ENCODE results near the gene PRPS2. TPM values are rescaled to one million over a fixed set of nuclear protein-coding genes. Genes with fewer than 3 reads are reported as not detected.

PRPS2 gene
- total and polyA plus RNA-seq, 2 of the 8 experiments (the other 6 are each of a cell fraction or from before 2014, with no cell fraction given), result 11.8 to 31.4 TPM

GRCh38 chrX:12789976-12790375 lies 1.2 kb upstream of the PRPS2 start:
- Histone ChIP-seq H3K4ac (replicated peaks; ENCODE audit: insufficient read length, low read depth, low read length) (no peak overlapping the region), H2BK120ac (replicated peaks; ENCODE audit: low read depth, low read length) (no peak overlapping the region), H3K4me1 (replicated peaks in 1 of 4; ENCODE audit: control insufficient read depth in 3 of 4, insufficient read depth in 4 of 4, low read length in 3 of 4) (peaks cover 0 to 4% (median 0%) of the 10 kb centered on the region in 4 experiments; a peak in 2 of 7 replicates), H3K27ac (ENCODE audit: low read depth, low read length) (no peak overlapping the region), H3K23me2 (ENCODE audit: low read depth, low read length) (no peaks in the 10 kb centered on the region; the same call in 1 of the 2 replicates), H4K20me1 (replicated peaks in 1 of 2; ENCODE audit: control insufficient read depth in 1 of 2, insufficient read depth in 2 of 2, low read length in 2 of 2) (no peaks in the 10 kb centered on the region), H3K79me1 (ENCODE audit: low read depth, low read length) (no peaks in the 10 kb centered on the region), H4K5ac (ENCODE audit: insufficient read length, low read depth, low read length) (no peak overlapping the region), H3K9ac (replicated peaks in 1 of 4; ENCODE audit: extremely low read depth in 1 of 4, low read depth in 3 of 4, low read length in 3 of 4) (no peak overlapping the region), H3K36me3 (ENCODE audit: control insufficient read depth in 2 of 4, insufficient read depth in 4 of 4, low read length in 3 of 4) (peaks cover 0 to 3% (median 0%) of the 10 kb centered on the region in 4 experiments; a peak in 1 of 8 replicates), H3K18ac (ENCODE audit: extremely low read depth, low read length) (no peak overlapping the region), H2BK12ac (ENCODE audit: low read depth, low read length) (no peak overlapping the region), H3K4me2 (ENCODE audit: insufficient read depth in 1 of 2, low read depth in 2 of 2, low read length in 2 of 2) (no peak overlapping the region; a peak in 1 of 4 replicates), H2BK5ac (ENCODE audit: low read depth, low read length) (no peak overlapping the region), H3K56ac (replicated peaks; ENCODE audit: insufficient read length, low read depth, low read length) (no peak overlapping the region), H3K27me3 (replicated peaks in 1 of 4; ENCODE audit: control insufficient read depth in 3 of 4, extremely low read depth in 1 of 4, insufficient read depth in 3 of 4, low read length in 3 of 4) (peaks cover 3 to 9% (median 6%) of the 10 kb centered on the region in 4 experiments), H3K4me3 (ENCODE audit: extremely low read depth in 1 of 4, insufficient read depth in 2 of 4, low read depth in 3 of 4, low read length in 4 of 4) (no peak overlapping the region), H2BK15ac (ENCODE audit: low read length) (no peak overlapping the region), H2BK20ac (ENCODE audit: low read length) (0 out of 2 replicates have a peak overlapping the region, but pooled peaks have one; percentile 72), H3K79me2 (ENCODE audit: control insufficient read depth in 1 of 2, insufficient read depth in 2 of 2, low read length in 2 of 2) (peaks cover 0 to 29% of the 10 kb centered on the region in 2 experiments; a peak in 2 of 4 replicates), H4K91ac (replicated peaks; ENCODE audit: insufficient read length, low read length) (no peak overlapping the region), H4K8ac (ENCODE audit: extremely low read depth, insufficient read depth, low read length) (no peak overlapping the region), H3K14ac (ENCODE audit: insufficient read length) (no peak overlapping the region), H3K23ac (ENCODE audit: insufficient read length) (no peak overlapping the region), H2AFZ (ENCODE audit: low read length) (no peak overlapping the region), H3K9me3 (ENCODE audit: insufficient read depth in 2 of 2, low read depth in 1 of 2, low read length in 1 of 2) (no peaks in the 10 kb centered on the region), H2AK5ac (ENCODE audit: low read depth, low read length) (no peak overlapping the region)
- FAIRE-seq, result no peak
- POLR2A ChIA-PET (ENCODE audit: partially characterized antibody), result no interaction called here
- DNase-seq (ENCODE audit: low read depth in 1 of 2, low spot score in 2 of 2), result no peak
- CTCF ChIA-PET (ENCODE audit: partially characterized antibody), result no interaction called here
- 90% methylated on average over 3 of the region's 4 CpGs; no CpG with 5 or more reads in 1 of the 2 experiments for WGBS, 2 experiments (ENCODE audit: extremely low coverage in 1 of 2, insufficient coverage in 1 of 2, insufficient read length in 1 of 2, insufficient replicate concordance in 2 of 2, low coverage in 1 of 2, low lambda C conversion rate in 2 of 2, missing lambda C conversion rate in 1 of 2)
